ENCODE data around the gene NUMB.
"Not testable (repeated sequence)": the region's sequence is repeated elsewhere in the genome, so short reads cannot be mapped to it uniquely, and the experiment has no call there.

The NUMB gene

GRCh38 chr14:73428353-73428824 is 30.0 kb downstream of the NUMB start:
- ATAC-seq (ENCODE audit: insufficient read depth, low read depth), result no peak
- Histone ChIP-seq H3K9ac (ENCODE audit: low read depth, low read length) (no peak overlapping the region), H3K9me3 (ENCODE audit: insufficient read depth, low read length, severe bottlenecking) (no peaks in the 10 kb centered on the region), H3K79me2 (ENCODE audit: insufficient read depth, low read length) (peaks cover 70% of the 10 kb centered on the region), H3K4me2 (ENCODE audit: insufficient read depth, low read length) (no peak overlapping the region), H3K4me1 (ENCODE audit: insufficient read depth, low read length) (no peaks in the 10 kb centered on the region), H3K27ac (ENCODE audit: low read length) (no peak overlapping the region), H3K36me3 (ENCODE audit: insufficient read depth, low read length) (no peaks in the 10 kb centered on the region), H3K4me3 (ENCODE audit: low read depth in 1 of 2, low read length in 2 of 2) (no peak overlapping the region), H2AFZ (ENCODE audit: low read depth, low read length) (no peak overlapping the region), H3K27me3 (ENCODE audit: insufficient read depth, low read length, poor library complexity) (no peaks in the 10 kb centered on the region), H4K20me1 (ENCODE audit: insufficient read depth, low read length) (no peaks in the 10 kb centered on the region)
- no peak for TF ChIP-seq EZH2 (IDR thresholded peaks at IDR 0.05; ENCODE audit: borderline replicate concordance, low read depth, low read length, severe bottlenecking)
- no peak for DNase-seq

- ATAC-seq (ENCODE audit: insufficient read depth, low read depth) (no peak), DNase-seq (no peak)
- H2AFZ ChIP-seq (ENCODE audit: low read depth, low read length), result no peak overlapping the region
- no peaks in the 10 kb centered on the region for H3K27me3 ChIP-seq (ENCODE audit: insufficient read depth, low read length, poor library complexity)
- no peaks in the 10 kb centered on the region for H3K36me3 ChIP-seq (ENCODE audit: insufficient read depth, low read length)
- H3K79me2 ChIP-seq (ENCODE audit: insufficient read depth, low read length), result peaks cover 73% of the 10 kb centered on the region
- no peaks in the 10 kb centered on the region for H3K4me1 ChIP-seq (ENCODE audit: insufficient read depth, low read length)
- H3K4me3 ChIP-seq (ENCODE audit: low read depth in 1 of 2, low read length in 2 of 2), result no peak overlapping the region
- no peak overlapping the region for H3K9ac ChIP-seq (ENCODE audit: low read depth, low read length)
- no peak overlapping the region for H3K27ac ChIP-seq (ENCODE audit: low read length)
- H4K20me1 ChIP-seq (ENCODE audit: insufficient read depth, low read length), result no peaks in the 10 kb centered on the region
- TF ChIP-seq EZH2 (IDR thresholded peaks at IDR 0.05; ENCODE audit: borderline replicate concordance, low read depth, low read length, severe bottlenecking) (no peak), CTCF (IDR thresholded peaks at IDR 0.05; ENCODE audit: borderline replicate concordance, extremely low read depth, low read length, poor library complexity, severe bottlenecking) (no peak)
- no peak overlapping the region for H3K4me2 ChIP-seq (ENCODE audit: insufficient read depth, low read length)
- H3K9me3 ChIP-seq (ENCODE audit: insufficient read depth, low read length, severe bottlenecking), result no peaks in the 10 kb centered on the region
Measured at GRCh38 chr14:73427516-73428264, 30.7 kb downstream of the NUMB start.

- Histone ChIP-seq H3K4me2 (ENCODE audit: insufficient read depth, low read length) (no peak overlapping the region), H3K4me1 (ENCODE audit: insufficient read depth, low read length) (no peaks in the 10 kb centered on the region), H4K20me1 (ENCODE audit: insufficient read depth, low read length) (no peaks in the 10 kb centered on the region), H3K4me3 (ENCODE audit: low read depth in 1 of 2, low read length in 2 of 2) (no peak overlapping the region), H3K27me3 (ENCODE audit: insufficient read depth, low read length, poor library complexity) (no peaks in the 10 kb centered on the region), H3K9me3 (ENCODE audit: insufficient read depth, low read length, severe bottlenecking) (no peaks in the 10 kb centered on the region), H2AFZ (ENCODE audit: low read depth, low read length) (no peak overlapping the region), H3K27ac (ENCODE audit: low read length) (no peak overlapping the region), H3K9ac (ENCODE audit: low read depth, low read length) (no peak overlapping the region), H3K79me2 (ENCODE audit: insufficient read depth, low read length) (peaks cover 69% of the 10 kb centered on the region), H3K36me3 (ENCODE audit: insufficient read depth, low read length) (no peaks in the 10 kb centered on the region)
- DNase-seq (no peak), ATAC-seq (ENCODE audit: insufficient read depth, low read depth) (no peak)
- TF ChIP-seq EZH2 (IDR thresholded peaks at IDR 0.05; ENCODE audit: borderline replicate concordance, low read depth, low read length, severe bottlenecking), result no peak
- no peak for TF ChIP-seq CTCF (IDR thresholded peaks at IDR 0.05; ENCODE audit: borderline replicate concordance, extremely low read depth, low read length, poor library complexity, severe bottlenecking)
Measured at GRCh38 chr14:73426877-73427276, 31.5 kb downstream of the NUMB start.

DNA sequence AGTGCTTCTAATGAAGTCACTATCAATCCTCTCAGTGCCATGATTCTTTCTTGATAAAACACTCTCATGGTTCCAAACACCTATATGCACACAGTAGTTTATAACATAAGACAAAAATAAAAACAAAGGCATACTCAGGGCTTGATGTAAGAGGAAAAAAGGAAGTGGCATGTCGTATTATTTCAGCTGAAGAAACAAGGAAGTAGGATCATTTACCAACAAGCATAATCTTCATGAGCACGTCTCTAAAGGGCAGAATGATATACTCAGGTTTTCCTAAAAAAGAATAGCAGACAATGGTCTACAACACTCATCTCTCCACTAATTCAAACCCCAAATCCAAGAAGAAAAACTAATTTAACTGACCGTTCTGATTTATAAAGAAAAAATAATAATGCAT is 33.9 kb downstream of the NUMB start:
- Histone ChIP-seq H3K9me3 (ENCODE audit: insufficient read depth, low read length, severe bottlenecking) (no peaks in the 10 kb centered on the region), H3K36me3 (ENCODE audit: insufficient read depth, low read length) (0 out of 2 replicates have a peak, but pooled peaks cover 5% of the 10 kb centered on the region), H2AFZ (ENCODE audit: low read depth, low read length) (no peak overlapping the region), H4K20me1 (ENCODE audit: insufficient read depth, low read length) (no peaks in the 10 kb centered on the region), H3K27me3 (ENCODE audit: insufficient read depth, low read length, poor library complexity) (no peaks in the 10 kb centered on the region), H3K4me2 (ENCODE audit: insufficient read depth, low read length) (no peak overlapping the region), H3K4me3 (ENCODE audit: low read depth in 1 of 2, low read length in 2 of 2) (no peak overlapping the region), H3K4me1 (ENCODE audit: insufficient read depth, low read length) (no peaks in the 10 kb centered on the region), H3K27ac (ENCODE audit: low read length) (no peak overlapping the region), H3K9ac (ENCODE audit: low read depth, low read length) (no peak overlapping the region), H3K79me2 (ENCODE audit: insufficient read depth, low read length) (peaks cover 74% of the 10 kb centered on the region)
- ATAC-seq (ENCODE audit: insufficient read depth, low read depth) (no peak), DNase-seq (no peak)
- no peak for TF ChIP-seq EZH2 (IDR thresholded peaks at IDR 0.05; ENCODE audit: borderline replicate concordance, low read depth, low read length, severe bottlenecking)

DNA sequence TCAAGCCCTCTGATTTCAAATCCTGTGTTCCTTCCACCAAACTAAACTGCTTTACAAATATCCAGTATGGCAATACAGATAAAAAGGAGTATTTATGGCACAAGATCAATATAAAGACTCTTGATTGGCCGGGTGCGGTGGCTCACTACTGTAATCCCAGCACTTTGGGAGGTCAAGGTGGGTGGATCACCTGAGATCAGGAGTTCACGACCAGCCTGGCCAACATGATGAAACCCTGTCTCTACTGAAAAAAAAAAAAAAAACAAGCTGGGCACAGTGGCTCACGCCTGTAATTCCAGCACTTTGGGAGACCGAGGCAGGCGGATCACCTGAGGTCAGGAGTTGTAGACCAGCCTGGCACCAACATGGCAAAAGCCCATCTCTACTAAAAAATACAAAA is 35.3 kb downstream of the NUMB start:
- H3K9ac ChIP-seq (ENCODE audit: low read depth, low read length); DNase-seq; H3K36me3 ChIP-seq (ENCODE audit: insufficient read depth, low read length); H3K4me2 ChIP-seq (ENCODE audit: insufficient read depth, low read length); H2AFZ ChIP-seq (ENCODE audit: low read depth, low read length); H3K27me3 ChIP-seq (ENCODE audit: insufficient read depth, low read length, poor library complexity); H3K9me3 ChIP-seq (ENCODE audit: insufficient read depth, low read length, severe bottlenecking); ATAC-seq (ENCODE audit: insufficient read depth, low read depth); H3K27ac ChIP-seq (ENCODE audit: low read length); H3K4me3 ChIP-seq (ENCODE audit: low read depth in 1 of 2, low read length in 2 of 2); H4K20me1 ChIP-seq (ENCODE audit: insufficient read depth, low read length); H3K4me1 ChIP-seq (ENCODE audit: insufficient read depth, low read length): not testable (repeated sequence)
- H3K79me2 ChIP-seq (ENCODE audit: insufficient read depth, low read length), result peaks cover 70% of the 10 kb centered on the region
